Heart right ventricle (tissue), 16 donors: Measurements from ENCODE around the gene KBTBD3. TPM values are rescaled to one million over a fixed set of nuclear protein-coding genes. Genes with fewer than 3 reads are reported as not detected.
A peak's percentile ranks its signal among the peaks of the same experiment; 100 is the strongest.

Experiments
- ATAC-seq, 8 donors: fragments of 200-7000 bp; cut with Tn5 transposase; one replicate each; pipeline ENCODE4 v1.9.1; 2020; ENCODE audit warnings: mild to moderate bottlenecking in 8 of 8, moderate library complexity in 8 of 8, moderate number of reproducible peaks in 1 of 8
- DNase-seq, 2 donors: peaks; one replicate each; pipeline ENCODE4 v3.0.0-alpha.2; 2020
- H3K27ac ChIP-seq, 10 donors: fragments of 200-600 bp; sonication (generic) in 2 of 10; one replicate each; pipeline versions ENCODE4 v1.5.0 to v1.8.0; 2020 to 2022; ENCODE audit warnings: mild to moderate bottlenecking in 3 of 10
- H3K27me3 ChIP-seq, 7 donors: fragments of 200-600 bp; one replicate each; pipeline ENCODE4 v1.8.0; 2021 to 2022; ENCODE audit warnings: mild to moderate bottlenecking in 2 of 7
- H3K36me3 ChIP-seq, 9 donors: fragments of 200-600 bp; sonication (generic) in 1 of 9; one replicate each; pipeline versions ENCODE4 v1.5.0 to v1.8.0; 2020 to 2022; ENCODE audit warnings: mild to moderate bottlenecking in 2 of 9
- H3K4me1 ChIP-seq, 9 donors: fragments of 200-600 bp; sonication (generic) in 1 of 9; one replicate each; pipeline versions ENCODE4 v1.5.0 to v1.8.0; 2020 to 2022; ENCODE audit warnings: mild to moderate bottlenecking in 4 of 9
- H3K4me3 ChIP-seq, 10 donors: fragments of 200-600 bp; sonication (generic) in 2 of 10; one replicate each; pipeline versions ENCODE4 v1.5.0 to v1.8.0; 2020 to 2022; ENCODE audit warnings: mild to moderate bottlenecking in 7 of 10, moderate library complexity in 2 of 10
- H3K9me3 ChIP-seq, 11 donors: fragments of 200-600 bp in 10 of 11; sonication (generic) in 2 of 11; one replicate each; pipeline versions ENCODE4 v1.5.0 to v1.8.0; 2013 to 2022; ENCODE audit warnings: mild to moderate bottlenecking in 2 of 11, control low read depth in 1 of 11, moderate library complexity in 1 of 11
- CTCF ChIP-seq, 9 donors: fragments of 200-600 bp; sonication (generic) in 2 of 9; IDR thresholded peaks; one replicate each; pipeline versions ENCODE4 v1.5.0 to v1.8.0; 2021 to 2022; ENCODE audit warnings: antibody characterized with exemption in 9 of 9, mild to moderate bottlenecking in 5 of 9, moderate library complexity in 1 of 9
- WGBS, 2 donors: extraction: QIAGEN DNeasy Blood & Tissue Kit; methylation state at CpG; one replicate each; pipeline ENCODE4 v1.1.7; 2013; ENCODE audit warnings: inconsistent platforms in 1 of 2; 5-methylcytosine and 5-hydroxymethylcytosine counted together
- intact Hi-C, 10 donors: fragments of 100-400 bp; cut with DNase I; formaldehyde crosslinking; loops; one replicate each; pipeline versions ENCODE4 v1.11.1 to v1.14.2; 2022
- polyA plus RNA-seq, 2 donors: library from polyadenylated mRNA; stranded (reverse); fragments of 200-250 nt; gene quantifications; one replicate each; pipeline ENCODE4 v1.2.3, GENCODE V29; 2013
- total RNA-seq, 10 donors: library from RNA; stranded (reverse); fragmentation: NEBNext Ultra II Directional in 3 of 10; extraction: Animal tissue kit (Norgen Biotek cat#: 25700) in 3 of 10; gene quantifications; one replicate each; pipeline versions ENCODE4 v1.2.1 to v1.2.4, GENCODE V29; 2021 to 2023
- donor health status: Arrhythmogenic right ventricular cardiomyopathy.
- donor health status: ischemic (EF 13 %, LVEDD 7.1; RV severe dilation, severe dysfunction).
- donor health status: healthy with polysubstance abuse.
- donor health status: DM: no; HTN: yes; CAD: no.
- donor health status: DM: no; HTN: no; CAD: no.
- donor health status: ischemic (EF 25% LVEDD 6.9; RV normal size, moderate dysfunction).
- donor health status: ischemic (EF 25% LVEDD 5.7; RV mildly dilated, moderate dysfunction).
- donor health status: healthy.
- donor health status: DM: yes; HTN: yes; CAD: no.
- donor health status: Ischemic cardiomyopathy.
- donor health status: ischemic (EF 35%, LVEDD 5.7; RV mildly dilated, moderate dysfunction).
- donor health status: nonischemic (EF 11% LVEDD 7.7; RV severe dilation, severe dysfunction).
- donor health status: DM: yes; HTN: yes; CAD: no.
- donor health status: PGD.
- donor health status: ischemic (EF 29% LVEDD 5.4; RV normal size, mild dysfunction).
- donor health status: nonischemic (EF 23%, LVEDD 6.1; RV moderate dilation, normal function).

The KBTBD3 gene
- total and polyA plus RNA-seq, 12 donors, result 4.2 to 13.8 (median 8.7) TPM

GRCh38 chr11:106021181-106021966 is 55.8 kb downstream of the KBTBD3 start:
- no peak for DNase-seq
- Histone ChIP-seq H3K4me3 (peak overlapping the region; percentile 71 to 95 (median 81)), H3K9me3 (no peaks in the 10 kb centered on the region), H3K27me3 (no peaks in the 10 kb centered on the region), H3K36me3 (no peaks in the 10 kb centered on the region), H3K4me1 (peaks cover 4 to 54% (median 39%) of the 10 kb centered on the region in 9 donors), H3K27ac (peak overlapping the region; percentile 53 to 87 (median 82))
- peak in 4 of 8 donors; percentile 1 to 9 (median 3) for ATAC-seq
- intact Hi-C loops, result loop anchor here in 3 of 10 donors (5.0 kb wide), 1 partner anchor 56 kb away; the partner anchor contains the start of genes AASDHPPT (in 3 of the 3) and KBTBD3 (in 3 of the 3)
- no peak for TF ChIP-seq CTCF (IDR thresholded peaks at IDR 0.05)
- 16% methylated on average over 18 of the region's 18 CpGs for WGBS, 2 donors

- no peak overlapping the region for H3K4me3 ChIP-seq
- 81% methylated on average over 2 of the region's 2 CpGs for WGBS, 2 donors
- intact Hi-C loops, result no loop called here
- H3K27ac ChIP-seq, result no peak overlapping the region
- no peak for TF ChIP-seq CTCF (IDR thresholded peaks at IDR 0.05)
- peaks cover 4 to 86% (median 52%) of the 10 kb centered on the region in 9 donors for H3K4me1 ChIP-seq
- no peaks in the 10 kb centered on the region for H3K9me3 ChIP-seq
- no peaks in the 10 kb centered on the region for H3K27me3 ChIP-seq
- ATAC-seq (no peak), DNase-seq (no peak)
- no peaks in the 10 kb centered on the region for H3K36me3 ChIP-seq
Measured at GRCh38 chr11:106017093-106017492, 60.1 kb downstream of the KBTBD3 start.

GRCh38 chr11:106015066-106015465 is 62.1 kb downstream of the KBTBD3 start:
- Histone ChIP-seq H3K36me3 (peaks cover 0 to 12% (median 6%) of the 10 kb centered on the region in 9 donors), H3K27me3 (no peaks in the 10 kb centered on the region), H3K9me3 (no peaks in the 10 kb centered on the region), H3K27ac (no peak overlapping the region), H3K4me1 (peaks cover 0 to 82% (median 39%) of the 10 kb centered on the region in 9 donors), H3K4me3 (no peak overlapping the region)
- no peak for ATAC-seq
- no peak for TF ChIP-seq CTCF (IDR thresholded peaks at IDR 0.05)
- no peak for DNase-seq
- intact Hi-C loops, result no loop called here
- WGBS, 2 donors, result 80 to 91% methylated on average over 2 of the region's 2 CpGs

GRCh38 chr11:106014620-106015019 is 62.5 kb downstream of the KBTBD3 start:
- no peak overlapping the region for H3K4me3 ChIP-seq
- no peak for DNase-seq
- H3K36me3 ChIP-seq, result peaks cover 0 to 17% (median 11%) of the 10 kb centered on the region in 9 donors
- peaks cover 0 to 78% (median 35%) of the 10 kb centered on the region in 9 donors for H3K4me1 ChIP-seq
- no peaks in the 10 kb centered on the region for H3K27me3 ChIP-seq
- no peaks in the 10 kb centered on the region for H3K9me3 ChIP-seq
- TF ChIP-seq CTCF (IDR thresholded peaks at IDR 0.05), result no peak
- no peak for ATAC-seq
- intact Hi-C loops, result no loop called here
- 85 to 94% methylated on average over 2 of the region's 2 CpGs for WGBS, 2 donors
- no peak overlapping the region for H3K27ac ChIP-seq
